ENCODE results near the gene SAMM50. TPM values are rescaled to one million over a fixed set of nuclear protein-coding genes. Genes with fewer than 3 reads are reported as not detected.

Gene SAMM50
- polyA plus RNA-seq, 5 donors: 51.8 to 65.1 (median 61.7) TPM

GRCh38 chr22:43944670-43945430 lies 10.4 kb upstream of the SAMM50 start:
- DNase-seq: no peak

GRCh38 chr22:43945632-43946383 lies 9.4 kb upstream of the SAMM50 start:
- DNase-seq: peak in 1 of 2 donors; percentile 31

- no peak for DNase-seq
These were observed 8.9 kb upstream of the SAMM50 start for GRCh38 chr22:43946384-43946667.

GRCh38 chr22:43948836-43949406 lies 6.3 kb upstream of the SAMM50 start:
- no peak for DNase-seq

- no peak for DNase-seq
These were observed 3.9 kb upstream of the SAMM50 start for GRCh38 chr22:43951391-43951790.

- DNase-seq: no peak
These were observed 3.3 kb upstream of the SAMM50 start for GRCh38 chr22:43951966-43952365.

GRCh38 chr22:43953988-43954785 lies 1.1 kb upstream of the SAMM50 start:
- no peak for DNase-seq

- DNase-seq: no peak
These were observed 891 bp downstream of the SAMM50 start for GRCh38 chr22:43955883-43956782.

DNA sequence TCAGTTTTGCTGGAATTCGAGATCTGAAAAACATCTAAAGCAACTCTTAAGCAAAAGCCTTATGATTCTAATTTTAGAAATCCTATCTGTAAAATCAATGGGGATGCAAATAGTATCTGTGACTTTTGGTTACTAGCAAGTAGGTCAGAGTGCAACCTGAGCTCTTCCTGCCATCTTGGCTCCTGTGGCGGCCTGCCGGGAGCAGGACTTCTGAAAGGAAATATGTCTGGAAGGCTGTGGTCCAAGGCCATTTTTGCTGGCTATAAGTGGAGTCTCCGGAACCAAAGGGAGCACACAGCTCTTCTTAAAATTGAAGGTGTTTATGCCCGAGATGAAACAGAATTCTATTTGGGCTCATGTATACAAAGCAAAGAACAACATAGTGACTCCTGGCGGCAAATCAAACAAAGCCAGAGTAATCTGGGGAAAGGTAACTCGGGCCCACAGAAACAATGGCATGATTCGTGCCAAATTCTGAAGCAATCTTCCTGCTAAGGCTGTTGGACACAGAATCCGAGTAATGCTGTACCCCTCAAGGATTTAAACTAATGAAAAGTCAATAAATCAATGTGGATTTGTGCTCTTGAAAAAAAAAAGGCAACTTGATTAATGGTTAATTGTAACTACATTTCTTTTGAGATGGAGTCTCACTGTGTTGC lies 1.7 kb downstream of the SAMM50 start:
- DNase-seq: no peak

DNA sequence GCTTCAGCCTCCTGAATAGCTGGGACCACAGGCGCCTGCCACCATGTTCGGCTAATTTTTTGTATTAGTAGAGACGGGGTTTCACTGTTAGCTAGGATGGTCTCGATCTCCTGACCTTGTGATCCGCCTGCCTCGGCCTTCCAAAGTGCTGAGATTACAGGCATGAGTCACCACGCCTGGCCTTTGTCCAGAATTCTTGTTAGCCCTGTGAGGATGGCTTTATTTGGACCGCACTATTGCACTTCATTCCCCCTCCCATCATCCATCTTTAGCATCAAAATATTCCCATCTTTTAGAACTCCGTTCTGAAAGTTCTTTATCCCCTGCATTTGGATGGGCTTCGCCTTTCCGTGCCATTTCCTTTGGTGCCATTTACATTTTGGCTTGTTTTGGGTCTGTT lies 2.6 kb downstream of the SAMM50 start:
- DNase-seq: no peak

DNA sequence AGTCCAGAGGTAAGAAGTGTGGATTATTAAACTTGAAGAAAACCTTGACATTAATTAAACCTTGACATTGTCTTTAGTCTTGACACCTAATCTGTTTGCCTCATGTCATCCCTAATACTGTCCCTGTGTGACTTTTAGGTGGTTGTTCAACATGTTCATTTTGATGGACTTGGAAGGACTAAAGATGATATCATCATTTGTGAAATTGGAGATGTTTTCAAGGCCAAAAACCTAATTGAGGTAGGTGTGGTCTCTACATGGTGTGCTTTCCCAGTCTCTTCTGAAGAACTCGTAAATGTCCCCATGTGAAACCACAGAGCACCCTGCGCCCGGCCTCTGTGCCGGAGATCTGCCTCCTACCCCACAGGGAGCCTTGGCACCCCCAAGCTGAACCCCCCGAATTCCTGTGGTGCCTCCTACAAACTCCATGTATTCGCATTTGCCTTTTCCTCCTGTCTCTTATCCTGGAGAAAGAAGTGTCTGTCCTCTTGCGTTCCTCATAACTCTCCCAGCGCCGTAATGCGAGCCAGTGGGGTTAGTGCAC lies 9.1 kb downstream of the SAMM50 start:
- DNase-seq: no peak

DNA sequence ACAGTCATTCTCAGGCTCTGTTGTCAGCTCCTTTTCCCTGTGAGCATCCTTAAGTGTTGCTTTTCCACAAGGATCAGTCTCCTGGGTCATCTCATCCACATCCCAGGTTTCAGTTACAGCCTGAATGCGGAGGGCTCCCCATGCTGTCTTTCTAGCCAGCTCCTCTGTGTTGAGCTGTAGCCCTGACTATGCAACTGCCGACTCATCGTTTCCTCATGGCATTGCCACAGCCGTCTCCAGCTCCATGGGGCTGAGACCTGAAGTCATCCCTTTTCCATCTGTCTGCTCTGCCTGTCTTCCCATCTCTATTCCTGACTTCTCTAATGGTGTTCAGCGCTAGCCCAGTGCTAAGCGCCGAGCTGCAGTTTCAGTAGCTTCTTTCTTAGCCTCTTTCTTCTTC lies 11.8 kb downstream of the SAMM50 start:
- no peak for DNase-seq

DNA sequence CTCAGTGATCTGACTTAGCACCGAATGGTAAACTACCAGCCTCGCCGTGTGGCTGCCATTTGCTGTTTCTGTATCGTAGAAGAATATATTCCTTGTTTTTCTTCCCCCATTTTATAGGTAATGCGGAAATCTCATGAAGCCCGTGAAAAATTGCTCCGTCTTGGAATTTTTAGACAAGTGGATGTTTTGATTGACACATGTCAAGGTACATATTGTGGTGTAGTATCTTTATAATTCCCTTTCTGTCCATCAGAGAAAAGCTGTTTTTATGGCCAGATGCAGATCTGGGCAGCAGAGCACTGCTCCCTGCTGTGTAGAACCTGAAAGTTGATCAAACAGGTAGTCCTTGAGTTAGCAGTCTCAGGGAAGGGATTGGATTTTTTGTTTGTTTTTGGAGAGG lies 13.4 kb downstream of the SAMM50 start:
- no peak for DNase-seq

DNA sequence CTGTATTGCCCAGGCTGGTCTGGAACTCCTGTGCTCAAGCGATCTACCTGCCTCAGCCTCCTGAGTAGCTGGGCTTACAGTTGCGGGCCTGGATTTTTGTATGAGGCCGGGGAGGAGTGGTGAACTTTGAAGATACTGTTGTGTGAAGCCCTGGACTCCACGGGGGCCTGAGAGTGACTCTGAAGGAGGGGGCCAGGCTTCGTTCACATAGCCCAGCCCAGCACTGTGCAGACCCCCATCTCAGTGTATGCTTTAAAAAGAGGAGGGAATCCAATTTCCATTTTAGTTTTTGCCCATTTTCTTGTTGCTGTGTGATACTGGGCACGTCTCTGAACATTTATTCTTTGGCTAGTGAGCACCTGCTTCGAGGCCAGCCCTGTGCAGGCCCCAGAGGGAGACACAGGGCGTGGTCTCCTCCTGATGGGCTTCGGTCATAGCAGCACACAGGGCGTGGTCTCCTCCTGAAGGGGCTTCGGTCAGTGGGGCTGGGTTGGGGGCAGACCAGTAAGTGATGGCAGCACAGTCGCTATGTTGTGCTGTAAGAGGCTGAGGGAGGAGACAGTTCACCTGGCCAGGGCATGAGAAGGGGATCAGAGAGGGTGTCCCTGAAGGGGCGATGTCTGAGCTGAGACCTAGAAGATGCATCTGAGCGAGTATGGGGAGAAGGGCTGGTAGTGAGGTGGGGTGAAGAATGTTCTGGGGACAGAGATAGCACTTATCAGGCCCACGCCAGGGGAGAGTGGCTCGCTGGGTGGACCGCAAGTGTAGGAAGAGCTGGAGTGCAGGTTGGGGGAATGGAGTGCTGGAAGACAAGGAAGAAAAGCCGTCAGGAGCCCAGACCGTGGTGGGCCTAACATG lies 14.0 kb downstream of the SAMM50 start:
- DNase-seq: no peak

DNA sequence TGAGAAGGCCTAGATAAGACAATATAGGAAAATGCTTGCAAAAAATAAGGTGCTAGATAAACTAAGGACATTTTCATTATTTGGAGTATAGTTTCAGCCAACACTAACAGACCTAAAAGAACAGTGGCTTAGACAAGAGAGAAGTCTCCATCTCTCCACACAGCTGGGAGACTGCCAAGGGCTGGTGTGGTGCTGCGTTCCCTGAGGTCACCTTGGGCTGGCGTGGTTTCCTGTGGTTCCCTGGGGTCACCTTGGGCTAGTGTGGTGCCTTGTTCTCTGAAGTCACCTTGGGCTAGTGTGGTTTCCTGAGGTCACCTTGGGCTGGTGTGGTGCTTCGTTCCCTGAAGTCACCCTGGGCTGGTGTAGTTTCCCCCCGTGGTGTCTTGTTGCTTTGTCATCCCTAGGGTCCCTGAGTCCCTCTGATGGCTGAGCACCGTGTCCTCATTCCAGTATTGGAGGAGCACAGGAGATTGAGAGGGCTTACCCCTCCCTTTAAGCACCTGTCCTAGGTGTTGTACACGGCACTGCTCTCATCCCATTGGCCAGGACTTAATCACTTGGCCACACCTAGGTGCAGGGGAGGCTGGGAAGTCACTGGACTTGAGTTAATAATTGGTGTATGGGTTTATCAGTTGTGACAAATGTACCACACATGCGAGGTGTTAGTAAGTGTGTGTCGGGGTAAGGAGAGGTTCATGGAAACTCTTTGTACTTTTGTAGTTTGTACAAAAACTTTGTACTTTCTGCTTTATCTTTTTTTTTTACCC lies 14.9 kb downstream of the SAMM50 start:
- no peak for DNase-seq

DNA sequence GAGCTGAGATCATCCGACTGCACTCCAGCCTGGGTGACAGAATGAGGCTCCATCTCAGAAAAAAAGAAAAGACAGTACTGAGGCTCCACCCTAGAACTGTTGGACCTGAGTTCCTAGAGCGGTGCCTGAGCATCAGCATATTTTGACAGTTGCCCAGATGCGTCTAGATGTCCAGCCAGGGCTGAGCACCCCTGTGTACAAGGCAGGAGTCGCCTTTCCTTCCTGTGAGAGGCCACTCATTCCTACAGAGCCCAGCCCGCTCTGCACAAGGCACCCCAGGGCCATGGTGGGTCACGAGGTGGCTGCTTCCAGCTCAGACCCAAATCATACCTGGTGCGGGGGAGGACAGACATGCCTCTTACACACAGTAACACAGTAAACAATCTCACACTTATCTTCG lies 15.9 kb downstream of the SAMM50 start:
- DNase-seq: no peak

GRCh38 chr22:43972931-43973462 lies 17.8 kb downstream of the SAMM50 start:
- DNase-seq: no peak

GRCh38 chr22:43974028-43974545 lies 18.8 kb downstream of the SAMM50 start:
- DNase-seq: no peak

All from right lung (tissue), 5 donors.